Activated CD8-positive, alpha-beta memory T cell treated with anti-CD3 and anti-CD28 coated beads for 1 hour (primary cell): ENCODE measurements around the gene IGSF6.
"Not testable (repeated sequence)": the region's sequence is repeated elsewhere in the genome, so short reads cannot be mapped to it uniquely, and the experiment has no call there.

Experiments
- DNase-seq, 2 donors: peaks; one replicate each; pipeline ENCODE4 v3.0.0-alpha.2; 2020; ENCODE audit warnings: low read depth in 1 of 2; ENCODE audit errors: extremely low read depth in 1 of 2

IGSF6 gene

DNA sequence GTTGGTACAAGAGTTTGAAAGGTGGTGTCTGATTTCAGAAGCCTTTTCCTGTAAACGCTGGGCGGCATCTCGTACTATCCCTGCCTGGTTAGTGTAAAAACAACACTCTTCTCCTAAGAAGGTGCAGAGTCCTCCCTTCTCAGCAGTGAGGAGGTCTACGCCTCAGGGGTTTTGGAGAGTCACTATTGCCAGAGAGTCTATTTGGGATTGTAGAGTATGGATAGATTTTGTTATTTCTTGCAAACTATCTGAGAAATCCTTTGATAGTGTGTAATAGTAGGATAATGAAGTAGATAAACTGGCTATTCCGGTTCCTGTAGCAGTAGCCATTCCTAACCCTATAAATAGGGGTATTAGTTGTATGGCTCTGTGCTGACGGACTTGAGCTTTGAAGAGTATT lies 21.5 kb downstream of the IGSF6 start:
- not testable (repeated sequence) for DNase-seq

DNA sequence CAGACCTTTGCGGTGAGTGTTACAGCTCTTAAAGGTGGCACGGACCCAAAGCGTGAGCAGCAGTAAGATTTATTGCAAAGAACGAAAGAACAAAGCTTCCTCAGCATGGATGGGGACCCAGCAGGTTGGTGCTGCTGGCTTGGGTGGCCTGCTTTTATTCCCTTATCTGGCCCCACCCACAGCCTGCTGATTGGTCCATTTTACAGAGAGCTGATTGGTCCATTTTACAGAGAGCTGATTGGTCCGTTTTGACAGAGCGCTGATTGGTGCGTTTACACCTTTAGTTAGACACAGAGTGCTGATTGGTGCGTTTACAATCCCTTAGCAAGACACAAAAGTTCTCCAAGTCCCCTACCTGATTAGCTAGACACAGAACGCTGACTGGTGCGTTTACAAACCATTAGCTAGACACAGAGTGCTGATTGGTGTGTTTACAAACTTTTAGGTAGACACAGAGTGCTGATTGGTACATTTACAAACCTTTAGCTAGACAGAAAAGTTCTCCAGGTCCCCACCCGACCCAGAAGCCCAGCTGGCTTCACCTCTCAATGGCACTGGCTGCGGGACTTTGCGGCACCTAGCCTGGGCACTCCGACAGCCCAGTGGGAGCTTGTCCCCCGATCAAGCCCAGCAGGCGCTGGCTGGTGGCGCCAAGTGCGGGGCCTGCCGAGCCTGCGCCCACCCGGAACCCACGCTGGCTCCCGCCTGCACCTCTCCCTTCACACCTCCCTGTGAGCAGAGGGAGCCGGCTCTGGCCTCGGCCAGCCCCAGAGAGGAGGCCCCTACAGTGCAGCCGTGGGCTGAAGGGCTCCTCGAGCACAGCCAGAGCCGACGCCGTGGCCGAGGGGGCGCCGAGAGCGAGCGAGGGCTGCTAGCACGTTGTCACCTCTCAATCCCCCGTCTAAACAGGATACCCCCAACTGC lies 22.5 kb downstream of the IGSF6 start:
- DNase-seq, result not testable (repeated sequence)

DNA sequence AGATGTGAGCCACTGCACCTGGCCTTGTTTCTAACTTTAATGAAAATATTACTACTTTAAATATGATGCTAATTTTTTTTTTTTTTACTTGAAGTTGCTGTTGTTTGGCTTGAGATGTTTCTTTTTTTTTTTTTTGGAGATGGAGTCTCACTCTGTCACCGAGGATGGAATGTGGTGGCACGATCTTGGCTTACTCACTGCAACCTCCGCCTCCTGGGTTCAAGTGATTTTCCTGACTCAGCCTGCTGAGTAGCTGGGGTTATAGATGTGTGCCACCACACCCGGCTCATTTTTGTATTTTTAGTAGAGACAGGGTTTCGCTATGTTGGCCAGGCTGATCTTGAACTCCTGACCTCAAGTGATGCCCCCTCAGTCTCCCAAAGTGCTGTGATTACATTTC lies 23.6 kb downstream of the IGSF6 start:
- DNase-seq, result no peak

DNA sequence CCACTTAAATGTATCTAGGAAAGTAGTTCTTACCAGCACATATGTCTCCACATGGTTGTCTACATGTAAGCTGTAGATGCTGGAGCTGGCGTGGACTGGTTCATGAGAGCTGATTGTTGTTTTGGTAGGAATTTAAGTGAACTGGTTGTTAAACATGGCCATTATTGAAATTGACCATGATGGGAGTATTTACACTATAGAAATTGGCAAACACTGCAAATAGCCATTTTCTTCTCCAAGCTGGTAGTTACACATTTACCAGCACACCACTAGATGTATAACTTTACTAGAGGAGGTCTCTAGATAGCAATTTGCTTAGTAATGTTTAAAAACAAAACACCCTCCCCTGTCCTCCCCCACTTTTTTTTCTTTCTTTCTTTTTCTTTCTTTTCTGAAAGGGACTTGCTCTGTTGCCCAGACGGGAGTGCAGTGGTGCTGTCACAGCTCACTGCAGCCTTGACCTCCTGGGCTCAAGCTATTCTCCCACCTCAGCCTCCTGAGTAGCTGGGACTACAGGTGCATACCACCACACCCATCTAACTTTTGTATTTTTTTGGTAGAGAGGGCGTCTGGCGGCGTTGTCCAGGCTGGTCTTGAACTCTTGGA lies 24.2 kb downstream of the IGSF6 start:
- DNase-seq, result no peak

DNA sequence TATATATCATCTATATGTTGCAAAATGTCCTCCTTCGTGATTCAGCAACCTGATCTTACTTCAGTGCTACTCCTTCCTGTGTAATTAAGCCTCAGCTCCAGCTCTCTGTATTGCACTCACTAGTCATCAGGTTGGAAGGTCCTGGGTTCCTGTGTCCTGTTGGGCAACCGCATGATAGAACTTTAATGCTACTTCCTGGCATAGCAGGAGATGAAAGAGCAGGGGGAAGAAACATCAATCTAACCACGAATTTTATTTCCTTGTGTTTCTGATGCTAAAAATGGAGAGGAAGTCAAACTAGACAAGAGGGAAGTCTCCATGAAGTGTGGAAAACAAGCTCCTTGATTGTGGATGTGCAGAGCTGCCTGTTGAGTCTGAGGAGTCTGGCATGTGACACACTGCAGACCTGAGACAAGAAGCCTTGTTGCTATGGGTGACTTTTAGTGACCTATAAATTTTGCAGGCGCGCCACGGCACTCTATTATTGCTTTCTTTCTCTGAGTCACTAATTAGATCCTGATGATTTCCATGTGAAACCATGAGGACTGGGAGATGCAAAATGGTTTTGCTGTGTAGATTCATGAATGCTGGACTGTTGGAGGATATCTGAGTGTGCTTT lies 25.6 kb downstream of the IGSF6 start:
- no peak for DNase-seq

DNA sequence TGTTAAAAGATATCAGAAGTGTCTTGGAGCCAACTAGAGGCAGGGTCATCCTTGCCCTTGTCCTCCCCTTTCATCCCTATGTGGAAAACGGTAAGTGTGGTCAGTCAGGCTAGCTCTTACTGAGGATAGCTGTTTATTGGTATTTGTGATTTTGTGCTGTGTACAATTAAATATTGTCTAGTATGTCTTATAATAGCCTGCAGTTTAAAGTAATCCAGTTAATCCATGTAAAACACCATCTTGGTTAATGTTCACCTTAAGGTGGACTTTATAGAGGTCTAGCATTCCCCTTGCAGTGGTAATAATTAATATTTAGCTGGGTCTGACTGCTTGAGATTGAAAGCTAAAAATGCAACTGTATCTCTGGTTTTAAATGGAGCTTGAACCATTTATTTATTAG lies 27.4 kb downstream of the IGSF6 start:
- no peak for DNase-seq

DNA sequence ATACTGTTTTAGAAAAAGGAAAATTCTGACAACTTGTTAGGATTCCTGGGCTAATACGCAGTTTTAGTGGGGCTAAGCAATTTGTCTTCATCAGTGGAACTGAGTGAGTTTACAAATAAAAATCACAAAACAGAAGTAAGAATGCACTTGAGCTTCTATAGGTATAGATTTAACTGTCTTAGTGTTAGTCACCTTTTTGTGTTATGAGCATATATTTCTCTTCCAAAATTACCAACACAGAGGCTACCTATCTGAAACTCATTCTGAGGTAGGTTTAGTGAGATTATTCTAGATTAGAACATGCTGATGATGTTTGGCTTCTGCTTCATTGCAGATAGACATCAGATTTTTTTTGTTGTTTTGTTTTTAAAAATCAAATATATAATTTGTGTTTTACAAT lies 29.9 kb downstream of the IGSF6 start:
- no peak for DNase-seq

DNA sequence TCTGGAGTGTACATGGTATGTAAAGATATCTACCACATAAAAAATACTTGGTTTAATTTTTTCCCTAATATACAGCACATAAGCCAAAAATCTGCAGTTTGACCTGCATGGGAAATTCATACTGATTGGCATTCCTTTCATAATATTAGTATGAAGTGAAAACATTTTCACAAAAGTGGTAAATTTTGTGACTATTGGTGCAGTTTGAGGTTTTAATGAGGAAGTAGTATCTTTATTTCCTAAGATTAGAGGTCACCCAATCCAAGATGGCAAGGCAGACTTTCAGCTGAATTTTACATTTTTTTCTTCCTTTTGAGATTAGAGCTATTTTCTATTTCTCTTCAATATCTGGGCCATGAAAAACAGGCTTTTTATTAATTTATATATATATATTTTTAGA lies 31.8 kb downstream of the IGSF6 start:
- no peak for DNase-seq

DNA sequence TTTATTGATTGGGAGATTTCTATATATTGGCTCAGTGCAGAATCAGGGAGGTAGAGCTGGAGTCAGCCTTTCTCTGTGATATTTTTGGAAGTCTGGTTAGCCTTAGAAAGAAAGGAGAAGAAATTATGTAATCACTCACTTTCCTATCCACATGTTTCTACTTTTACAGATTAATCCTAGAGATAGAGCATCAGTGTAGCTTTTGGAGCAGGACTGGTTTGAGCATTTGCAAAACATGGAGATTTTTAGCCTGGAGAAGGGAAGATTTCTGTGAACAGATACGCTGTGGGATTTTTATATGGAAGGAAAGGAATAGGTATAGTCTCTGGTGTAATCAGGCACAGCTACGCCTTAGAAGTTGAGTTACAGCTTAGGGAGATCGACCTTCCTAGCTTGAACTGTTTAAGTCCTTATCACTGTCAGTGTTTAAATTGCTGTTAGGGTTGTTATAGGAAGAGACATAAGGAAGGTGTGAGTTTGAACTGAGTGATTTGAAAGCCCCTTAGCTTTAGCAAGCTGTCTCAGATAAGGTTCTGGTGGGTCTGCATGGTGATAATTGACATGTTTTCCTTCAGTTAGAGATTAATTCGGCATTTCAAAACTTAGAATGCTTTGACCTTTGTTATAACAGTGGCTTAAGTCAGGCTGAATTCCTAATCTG lies 32.5 kb downstream of the IGSF6 start:
- DNase-seq, result no peak

DNA sequence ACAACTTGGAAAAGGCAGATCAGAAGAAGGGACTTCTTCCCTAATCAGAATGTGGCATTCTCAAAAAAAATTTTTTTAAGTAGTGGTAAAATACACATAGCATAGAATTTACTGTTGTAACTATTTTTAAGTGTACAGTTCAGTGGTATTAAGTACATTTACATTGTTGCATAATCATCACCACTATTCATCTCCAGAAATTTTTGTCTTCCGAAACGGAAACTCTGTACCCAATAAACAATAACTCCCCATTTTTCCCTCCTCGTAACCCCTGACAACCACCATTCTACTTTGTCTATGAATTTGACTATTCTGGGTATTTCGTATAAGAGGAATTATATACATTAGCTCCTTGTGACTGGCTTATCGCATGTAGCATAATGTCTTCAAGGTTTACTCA lies 34.1 kb downstream of the IGSF6 start:
- DNase-seq, result no peak

DNA sequence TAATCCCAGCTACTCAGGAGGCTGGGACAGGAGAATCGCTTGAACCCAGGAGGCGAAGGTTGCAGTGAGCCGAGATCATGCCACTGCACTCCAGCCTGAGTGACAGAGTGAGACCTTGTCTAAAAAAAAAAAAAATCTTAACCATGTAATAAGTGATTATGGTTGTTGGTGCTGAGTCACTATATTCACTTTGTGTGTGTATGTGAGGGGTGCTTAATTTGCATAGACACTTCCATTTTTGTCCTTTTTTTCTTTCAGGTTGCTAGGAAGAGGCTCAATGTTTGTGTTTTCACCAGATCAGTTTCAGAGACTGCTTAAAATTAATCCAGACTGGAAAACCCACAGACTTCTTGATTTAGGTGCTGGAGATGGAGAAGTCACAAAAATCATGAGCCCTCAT lies 34.8 kb downstream of the IGSF6 start:
- no peak for DNase-seq

DNA sequence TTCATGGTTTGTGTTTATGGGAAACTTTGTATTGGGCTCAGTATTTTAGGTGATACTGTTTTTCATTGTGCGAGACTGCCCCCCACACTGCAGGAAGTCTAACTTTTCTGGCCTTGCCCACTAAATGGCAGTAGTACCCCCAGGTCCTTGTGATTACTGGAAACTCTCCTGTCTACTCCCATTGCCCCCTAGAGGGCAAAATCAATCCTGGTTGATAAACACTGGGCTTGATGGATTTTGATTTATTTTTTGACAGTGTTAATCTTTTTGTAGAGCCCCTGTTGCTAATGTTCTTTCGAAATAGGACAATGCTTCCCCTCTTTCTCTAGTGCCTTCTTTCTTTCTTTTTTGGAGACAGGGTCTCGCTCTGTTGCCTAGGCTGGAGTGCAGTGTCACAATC lies 37.5 kb downstream of the IGSF6 start:
- DNase-seq, result no peak

DNA sequence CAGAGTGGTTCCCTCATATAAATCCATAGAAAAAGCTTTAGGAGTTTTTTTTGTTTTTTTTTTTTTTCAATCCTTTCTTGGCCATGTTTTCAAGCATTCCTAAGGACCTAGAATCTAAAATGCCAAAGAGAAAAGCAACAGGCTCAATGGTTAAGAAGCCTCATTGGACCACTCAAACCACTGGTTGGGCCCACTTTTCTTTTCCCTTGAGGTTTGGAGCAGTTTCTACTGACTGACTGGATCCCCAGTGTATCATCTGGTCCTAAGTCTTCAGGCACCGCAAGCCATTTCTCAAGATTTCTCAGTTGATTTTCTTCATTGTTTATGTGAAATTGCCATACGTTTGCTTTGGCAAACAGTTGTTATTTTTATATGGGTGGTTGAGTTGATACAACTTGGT lies 38.6 kb downstream of the IGSF6 start:
- DNase-seq, result no peak

DNA sequence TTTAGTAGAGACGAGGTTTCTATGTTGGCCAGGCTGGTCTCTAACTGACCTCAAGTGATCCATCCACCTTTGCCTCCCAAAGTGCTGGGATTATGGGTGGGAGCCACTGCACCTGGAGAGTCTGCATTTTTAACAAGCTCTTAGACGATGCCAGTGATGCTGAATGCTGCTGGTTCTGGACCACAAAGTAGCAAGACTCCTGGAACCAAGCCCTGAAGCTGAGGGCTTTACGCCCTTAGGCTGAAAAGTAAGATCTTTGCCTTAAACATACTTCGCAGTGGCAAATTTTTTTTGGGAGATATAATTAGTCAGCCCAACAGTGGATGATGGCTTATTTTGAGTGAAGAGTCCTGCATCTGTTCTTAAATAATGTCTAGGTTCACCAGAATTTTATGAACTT lies 39.0 kb downstream of the IGSF6 start:
- DNase-seq, result no peak

DNA sequence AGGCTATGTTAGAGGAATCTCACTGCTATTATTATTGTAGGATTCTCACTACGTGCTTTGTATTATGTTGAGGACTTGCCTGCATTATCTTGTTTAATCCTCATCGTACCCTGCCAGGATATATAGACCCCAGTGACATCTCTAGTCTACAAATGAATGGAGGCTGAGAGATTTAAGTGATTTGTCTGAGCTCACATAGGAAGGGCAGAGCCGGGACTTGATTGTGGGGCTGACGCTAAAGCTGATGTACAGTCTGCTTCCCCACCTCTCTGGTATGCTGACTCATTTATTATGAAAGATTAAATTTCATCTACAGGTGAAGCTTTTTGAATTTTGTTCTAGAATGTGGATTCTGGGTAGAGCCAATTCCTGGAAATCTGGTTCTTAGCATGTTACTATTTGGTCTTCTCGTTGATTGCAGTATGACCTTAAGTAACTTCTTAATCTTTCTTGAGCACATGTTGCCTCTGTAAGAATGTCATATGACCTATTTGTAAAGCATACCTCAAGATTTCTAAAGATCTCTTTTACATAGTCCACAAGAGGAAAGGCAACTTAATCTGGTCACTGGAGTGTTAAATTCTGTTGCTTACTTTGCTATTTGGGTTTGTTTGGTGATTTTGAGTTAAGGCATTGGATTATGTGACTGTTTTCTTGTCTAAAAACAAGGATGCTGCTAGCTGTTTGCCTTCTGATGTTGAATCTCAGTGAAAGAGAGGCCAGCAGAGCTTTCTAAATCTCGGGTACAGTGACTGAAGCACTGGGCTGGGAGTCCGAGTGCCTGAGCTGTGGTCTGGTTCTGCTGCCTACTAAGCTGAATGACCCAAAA lies 40.6 kb downstream of the IGSF6 start:
- no peak for DNase-seq

DNA sequence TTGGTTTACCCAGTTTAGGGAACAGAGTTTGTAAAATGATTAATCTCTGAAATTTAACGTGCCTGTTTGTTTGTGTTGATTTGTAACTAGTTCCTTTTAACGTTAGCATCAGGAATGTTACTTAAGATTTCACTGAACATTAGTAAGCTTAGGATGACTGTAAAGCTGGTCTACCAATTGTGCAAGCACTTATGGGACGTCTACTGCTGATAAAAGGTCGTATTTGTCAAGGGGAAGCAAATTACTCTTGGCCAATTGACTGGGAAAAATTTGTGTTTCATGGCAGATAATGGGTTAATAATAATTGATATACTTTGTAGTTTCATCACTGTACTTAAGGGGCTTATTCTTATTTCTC lies 41.2 kb downstream of the IGSF6 start:
- no peak for DNase-seq

DNA sequence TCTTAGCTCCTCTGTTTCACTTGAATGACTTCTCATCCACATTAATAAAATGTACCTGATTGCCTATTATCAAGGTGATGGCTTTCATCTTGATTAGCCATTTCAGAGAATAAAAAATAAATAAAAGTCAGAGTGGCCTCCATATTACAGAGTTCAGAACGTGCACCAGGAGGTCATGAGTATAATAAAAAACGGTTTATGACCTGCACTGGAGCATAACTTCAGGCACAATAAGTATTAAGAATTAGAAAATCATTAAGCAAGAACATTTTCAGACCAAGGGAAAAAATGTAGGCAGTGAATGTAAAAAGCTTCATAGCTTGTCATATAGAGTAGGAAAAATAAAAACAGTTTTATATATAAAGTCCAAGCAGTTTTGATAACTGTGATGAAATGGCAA lies 41.6 kb downstream of the IGSF6 start:
- no peak for DNase-seq

DNA sequence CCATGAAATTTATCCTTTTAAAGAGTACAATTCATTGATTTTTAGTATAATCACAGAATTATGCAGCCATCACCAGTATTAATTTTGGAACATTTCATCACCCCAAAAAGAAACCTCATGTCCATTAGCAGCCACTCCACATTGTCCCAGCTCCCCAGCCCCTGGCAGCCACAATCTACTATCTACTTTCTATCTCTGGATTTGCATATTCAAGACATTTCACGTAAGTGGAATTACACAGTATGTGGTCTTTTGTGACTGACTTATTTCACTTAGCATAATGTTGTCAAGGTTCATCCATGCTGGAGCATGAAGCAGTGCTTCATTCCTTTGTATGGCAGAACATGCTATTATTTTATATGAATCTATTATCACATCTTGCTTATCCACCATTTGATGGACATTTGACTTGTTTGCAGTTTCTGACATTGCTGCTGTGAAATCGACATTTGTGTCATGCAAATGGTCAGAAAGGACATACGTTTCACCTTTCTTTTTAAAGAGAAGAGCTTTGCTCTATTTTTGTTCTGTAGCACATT lies 42.3 kb downstream of the IGSF6 start:
- DNase-seq, result no peak

DNA sequence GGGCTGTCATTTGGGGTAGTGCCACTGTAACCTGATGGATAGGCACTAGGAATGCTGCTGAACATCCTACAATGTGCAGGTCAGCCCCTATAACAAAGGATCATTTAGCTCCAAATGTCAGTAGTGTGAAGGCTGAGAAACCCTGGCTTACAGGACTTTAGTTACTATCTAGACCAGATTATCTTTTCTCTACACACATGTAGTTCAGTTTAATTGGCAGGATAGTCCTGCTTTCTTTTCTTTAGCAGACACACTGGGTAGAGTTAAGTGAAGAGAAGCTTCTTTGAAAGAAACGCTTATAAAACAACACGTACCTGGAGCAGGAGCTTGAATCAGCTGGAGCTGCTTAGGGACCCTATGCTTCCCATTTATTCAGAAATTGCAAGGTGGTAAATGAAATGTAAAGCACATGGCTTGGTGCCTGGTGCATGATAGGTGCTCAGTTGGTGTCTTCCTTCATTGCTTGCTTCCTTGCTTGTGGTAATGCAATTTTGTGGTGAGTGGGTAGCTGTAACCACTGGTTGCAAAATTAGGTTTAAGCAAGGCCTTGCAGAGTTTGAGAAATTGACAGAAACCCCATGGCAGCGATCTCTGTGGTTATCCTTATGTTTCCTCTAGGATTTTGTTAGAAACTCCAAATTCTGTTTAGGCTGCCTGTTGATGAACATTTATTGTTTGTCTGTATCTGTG lies 43.6 kb downstream of the IGSF6 start:
- DNase-seq, result no peak

DNA sequence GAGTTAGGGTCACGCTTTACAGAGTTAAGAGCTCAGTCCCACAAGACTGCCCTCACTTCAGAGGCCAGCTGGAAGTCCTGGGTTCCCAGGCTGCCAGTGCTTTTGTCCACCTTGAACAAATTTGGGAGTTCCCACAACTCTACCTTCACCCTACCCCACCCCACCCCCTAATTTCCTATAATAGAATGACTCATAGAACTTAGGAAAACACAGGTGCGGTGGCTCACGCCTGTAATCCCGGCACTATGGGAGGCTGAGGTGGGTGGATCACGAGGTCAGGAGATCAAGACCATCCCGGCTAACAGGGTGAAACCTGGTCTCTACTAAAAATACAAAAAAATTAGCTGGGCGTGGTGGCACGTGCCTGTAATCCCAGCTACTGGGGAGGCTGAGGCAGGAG lies 46.6 kb downstream of the IGSF6 start:
- not testable (repeated sequence) for DNase-seq
